Measurements from ENCODE around the gene CLN6.

- TF ChIP-seq POLR2A (IDR thresholded peaks at IDR 0.05) (no peak), CTCF (IDR thresholded peaks at IDR 0.05) (no peak)
Observed at GRCh38 chr15:68187559-68187958, 42.0 kb downstream of the CLN6 start.

Measured in right lobe of liver (tissue), 4 donors.